GM23338 (cell line): ENCODE measurements around the gene HOXD1. TPM values are rescaled to one million over a fixed set of nuclear protein-coding genes. Genes with fewer than 3 reads are reported as not detected.
A peak's percentile ranks its signal among the peaks of the same experiment; 100 is the strongest.

Source experiments
- ATAC-seq: fragments of 200-7000 bp; cut with Tn5 transposase; 3 replicates; pipeline ENCODE4 v1.9.1; 2020
- DNase-seq: peaks from one replicate; pipeline ENCODE4 v3.0.0-alpha.2; 2015; ENCODE audit warnings: low spot score
- H2AFZ ChIP-seq: fragments of 200-600 bp; sonication (generic); 2 replicates; pipeline ENCODE4 v1.8.0; 2016; ENCODE audit warnings: antibody characterized with exemption, mild to moderate bottlenecking, moderate library complexity
- H3F3A ChIP-seq: fragments of 200-600 bp; sonication (generic); replicated peaks from 2 replicates; pipeline ENCODE4 v1.8.0; 2017; ENCODE audit warnings: antibody characterized with exemption, mixed run types, low read depth
- H3K27ac ChIP-seq: fragments of 200-600 bp; sonication (generic); 2 replicates; pipeline ENCODE4 v1.6.1; 2016; ENCODE audit warnings: low read depth
- H3K27me3 ChIP-seq: fragments of 200-600 bp; sonication (generic); 2 replicates; pipeline ENCODE4 v1.8.0; 2016; ENCODE audit warnings: mild to moderate bottlenecking, mixed run types, moderate library complexity; ENCODE audit not compliant: insufficient read depth
- H3K36me3 ChIP-seq: fragments of 200-600 bp; sonication (generic); 2 replicates; pipeline ENCODE4 v1.8.0; 2016; ENCODE audit warnings: mild to moderate bottlenecking; ENCODE audit not compliant: insufficient read depth
- H3K4me1 ChIP-seq: fragments of 200-600 bp; sonication (generic); 2 replicates; pipeline ENCODE4 v1.8.0; 2016; ENCODE audit warnings: mild to moderate bottlenecking, moderate library complexity; ENCODE audit not compliant: insufficient read depth
- H3K4me2 ChIP-seq: fragments of 200-600 bp; sonication (generic); 2 replicates; pipeline ENCODE4 v1.7.1; 2017; ENCODE audit warnings: mixed run types
- H3K4me3 ChIP-seq: fragments of 200-600 bp; sonication (generic); 2 replicates; pipeline ENCODE4 v1.6.1; 2016; ENCODE audit warnings: mixed run types
- H3K79me2 ChIP-seq: fragments of 200-600 bp; sonication (generic); replicated peaks from 2 replicates; pipeline ENCODE4 v1.8.0; 2017; ENCODE audit warnings: mild to moderate bottlenecking; ENCODE audit not compliant: insufficient read depth
- H3K9me2 ChIP-seq: fragments of 200-600 bp; sonication (generic); 2 replicates; pipeline ENCODE4 v1.8.0; 2017; ENCODE audit not compliant: insufficient read depth
- H4K20me1 ChIP-seq: fragments of 200-600 bp; sonication (generic); replicated peaks from 2 replicates; pipeline ENCODE4 v1.8.0; 2017; ENCODE audit warnings: mild to moderate bottlenecking; ENCODE audit not compliant: insufficient read depth
- H3K27ac Mint-ChIP-seq: 2 replicates; pipeline ENCODE4 v1.8.0; 2020; ENCODE audit warnings: inconsistent platforms, mild to moderate bottlenecking, moderate library complexity, mixed read lengths
- H3K27me3 Mint-ChIP-seq: 3 replicates; pipeline ENCODE4 v1.8.0; 2022; ENCODE audit warnings: low read depth, mild to moderate bottlenecking, moderate library complexity, mixed read lengths, inconsistent platforms; ENCODE audit not compliant: insufficient read depth, poor library complexity
- H3K36me3 Mint-ChIP-seq: 3 replicates; pipeline ENCODE4 v1.8.0; 2021; ENCODE audit warnings: low read depth, mild to moderate bottlenecking, inconsistent platforms, moderate library complexity, mixed read lengths
- H3K4me1 Mint-ChIP-seq: 3 replicates; pipeline ENCODE4 v1.8.0; 2020; ENCODE audit warnings: mild to moderate bottlenecking, inconsistent platforms, mixed read lengths
- H3K4me3 Mint-ChIP-seq: 3 replicates; pipeline ENCODE4 v1.8.0; 2021; ENCODE audit warnings: moderate library complexity, mild to moderate bottlenecking, inconsistent platforms, mixed read lengths
- H3K9me3 Mint-ChIP-seq: 3 replicates; pipeline ENCODE4 v1.8.0; 2020; ENCODE audit warnings: moderate library complexity, mild to moderate bottlenecking, inconsistent platforms, mixed read lengths
- EZH2 ChIP-seq: fragments of 200-600 bp; sonication (generic); IDR thresholded peaks from one replicate; pipeline ENCODE4 v1.8.0; 2017; ENCODE audit warnings: antibody characterized with exemption, mild to moderate bottlenecking, low read depth; ENCODE audit not compliant: unreplicated experiment
- EZH2phosphoT487 ChIP-seq: fragments of 200-600 bp; sonication (generic); IDR thresholded peaks from one replicate; pipeline ENCODE4 v1.8.1; 2018; ENCODE audit warnings: antibody characterized with exemption; ENCODE audit not compliant: unreplicated experiment
- STAT1 ChIP-seq: IDR thresholded peaks from one replicate; pipeline ENCODE4 v1.6.1; 2016; ENCODE audit warnings: antibody characterized with exemption; ENCODE audit not compliant: unreplicated experiment
- polyA plus RNA-seq: library from polyadenylated mRNA; unstranded; fragments of >200 nt; fragmentation: Nextera tagmentation; extraction: Ambion mirVana; gene quantifications from 2 replicates; pipeline ENCODE4 v1.2.1, GENCODE V29; 2016
- total RNA-seq: library from RNA; depleted of rRNA; stranded (reverse); fragments of >200 nt; shearing (Covaris generic); gene quantifications from 2 replicates; pipeline ENCODE4 v1.2.3, GENCODE V29; 2014
- TF ChIP-seq, protein P1 (sequence below): IDR thresholded peaks from one replicate; pipeline ENCODE4 v1.6.1; 2018; ENCODE audit warnings: antibody characterized with exemption; ENCODE audit not compliant: unreplicated experiment
- TF ChIP-seq, protein P2 (sequence below), 2 experiments: fragments of 200-600 bp in 1 of 2; sonication (generic) in 1 of 2; conservative IDR thresholded peaks; 2 replicates each; pipeline versions ENCODE4 v1.5.1 to v1.6.1; 2016 to 2017; ENCODE audit warnings: antibody characterized with exemption in 2 of 2, low read depth in 2 of 2, mild to moderate bottlenecking in 2 of 2, moderate library complexity in 1 of 2

Gene HOXD1
- total and polyA plus RNA-seq, 2 experiments from 2014 or later = not detected

DNA sequence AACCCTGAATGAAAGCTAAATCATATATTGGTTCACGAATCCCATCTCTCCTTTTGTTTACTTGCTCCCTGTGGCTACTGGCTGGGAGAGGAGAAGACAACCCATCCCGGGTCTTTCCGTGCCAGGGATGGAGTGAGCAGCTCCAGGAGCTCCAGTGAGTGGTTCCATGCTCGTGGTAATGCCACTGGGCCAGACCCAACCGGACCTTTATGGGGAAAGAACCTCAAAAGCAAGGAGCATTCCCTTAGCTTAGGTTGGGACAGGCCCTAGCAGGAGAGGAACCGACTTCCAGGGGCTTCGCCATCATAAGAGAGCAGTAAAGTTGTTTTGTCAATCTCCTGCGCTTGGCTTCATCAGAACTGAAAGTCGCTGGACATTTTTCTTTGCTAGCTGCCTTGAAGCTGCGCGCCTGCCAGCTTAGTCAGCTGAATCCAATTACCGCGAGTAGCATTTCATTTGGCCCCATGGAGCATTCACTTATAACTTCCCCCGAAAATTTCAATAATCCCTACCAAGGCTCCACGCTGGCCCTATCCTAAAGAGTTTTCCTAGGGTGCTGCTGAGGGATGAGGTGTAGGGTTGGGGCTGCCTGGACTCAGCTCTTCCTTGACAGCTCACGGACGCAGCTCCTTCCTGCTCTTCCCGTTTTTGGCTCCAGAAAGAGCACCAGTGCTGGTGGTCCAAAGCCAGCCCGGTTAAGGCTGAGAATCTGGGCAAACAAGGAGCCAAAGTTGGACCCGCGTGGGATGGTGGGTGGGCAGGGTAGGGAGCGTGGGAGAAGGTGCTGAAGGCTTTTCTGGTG is 26.4 kb upstream of the HOXD1 start (continued):
- TF ChIP-seq, protein P1, sequence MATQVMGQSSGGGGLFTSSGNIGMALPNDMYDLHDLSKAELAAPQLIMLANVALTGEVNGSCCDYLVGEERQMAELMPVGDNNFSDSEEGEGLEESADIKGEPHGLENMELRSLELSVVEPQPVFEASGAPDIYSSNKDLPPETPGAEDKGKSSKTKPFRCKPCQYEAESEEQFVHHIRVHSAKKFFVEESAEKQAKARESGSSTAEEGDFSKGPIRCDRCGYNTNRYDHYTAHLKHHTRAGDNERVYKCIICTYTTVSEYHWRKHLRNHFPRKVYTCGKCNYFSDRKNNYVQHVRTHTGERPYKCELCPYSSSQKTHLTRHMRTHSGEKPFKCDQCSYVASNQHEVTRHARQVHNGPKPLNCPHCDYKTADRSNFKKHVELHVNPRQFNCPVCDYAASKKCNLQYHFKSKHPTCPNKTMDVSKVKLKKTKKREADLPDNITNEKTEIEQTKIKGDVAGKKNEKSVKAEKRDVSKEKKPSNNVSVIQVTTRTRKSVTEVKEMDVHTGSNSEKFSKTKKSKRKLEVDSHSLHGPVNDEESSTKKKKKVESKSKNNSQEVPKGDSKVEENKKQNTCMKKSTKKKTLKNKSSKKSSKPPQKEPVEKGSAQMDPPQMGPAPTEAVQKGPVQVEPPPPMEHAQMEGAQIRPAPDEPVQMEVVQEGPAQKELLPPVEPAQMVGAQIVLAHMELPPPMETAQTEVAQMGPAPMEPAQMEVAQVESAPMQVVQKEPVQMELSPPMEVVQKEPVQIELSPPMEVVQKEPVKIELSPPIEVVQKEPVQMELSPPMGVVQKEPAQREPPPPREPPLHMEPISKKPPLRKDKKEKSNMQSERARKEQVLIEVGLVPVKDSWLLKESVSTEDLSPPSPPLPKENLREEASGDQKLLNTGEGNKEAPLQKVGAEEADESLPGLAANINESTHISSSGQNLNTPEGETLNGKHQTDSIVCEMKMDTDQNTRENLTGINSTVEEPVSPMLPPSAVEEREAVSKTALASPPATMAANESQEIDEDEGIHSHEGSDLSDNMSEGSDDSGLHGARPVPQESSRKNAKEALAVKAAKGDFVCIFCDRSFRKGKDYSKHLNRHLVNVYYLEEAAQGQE = no peak
- TF ChIP-seq EZH2 = peak; percentile 89

DNA sequence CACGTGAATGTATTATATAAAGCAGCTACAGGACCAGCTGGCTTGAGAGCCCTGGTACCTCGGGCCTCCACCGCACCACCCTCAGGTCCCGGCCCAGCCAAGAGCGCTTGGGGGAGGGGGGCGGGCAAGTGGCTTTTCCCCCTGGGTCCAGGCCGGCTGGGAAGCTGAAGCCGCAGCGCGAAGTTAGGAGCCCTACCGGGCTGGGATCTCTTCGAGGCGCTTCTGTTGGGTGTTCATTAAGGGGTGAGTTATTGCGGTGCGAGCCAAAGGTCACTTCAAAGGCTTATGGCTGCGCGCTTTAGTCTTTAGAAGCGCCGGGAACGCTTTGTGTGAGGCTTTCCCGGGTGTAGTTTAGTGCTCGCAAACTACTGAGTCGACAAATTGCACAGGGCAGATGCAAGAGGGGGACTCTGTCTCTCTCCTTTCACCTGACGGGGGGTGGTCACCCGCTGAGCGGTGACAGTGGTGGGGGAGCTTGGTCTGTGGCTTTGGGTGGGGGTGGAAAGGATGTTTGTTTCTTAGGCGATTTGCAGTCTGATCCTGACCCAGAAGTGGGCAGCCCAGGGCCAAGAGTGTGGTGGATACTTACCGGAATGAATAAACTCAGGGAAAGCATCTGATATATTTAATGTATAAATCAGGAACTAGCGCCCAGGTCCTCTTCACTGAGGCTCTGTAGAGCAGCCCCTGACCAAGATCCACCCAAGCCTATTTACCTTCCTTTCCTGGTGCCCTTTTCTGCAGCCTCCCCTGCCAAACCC is 25.4 kb upstream of the HOXD1 start:
- Histone ChIP-seq H3K27ac (no peak overlapping the region), H2AFZ (no peak overlapping the region), H3K4me1 (peaks cover 45% of the 10 kb centered on the region), H3K27me3 (peaks cover 100% of the 10 kb centered on the region), H4K20me1 (peaks cover 57% of the 10 kb centered on the region), H3K79me2 (no peaks in the 10 kb centered on the region), H3K9me2 (no peaks in the 10 kb centered on the region), H3K36me3 (no peaks in the 10 kb centered on the region), H3K4me3 (0 out of 2 replicates have a peak overlapping the region, but pooled peaks have one; percentile 17), H3K4me2 (peak overlapping the region; percentile 73; the same call in 1 of the 2 replicates), H3F3A (peaks cover 22% of the 10 kb centered on the region)
- Mint-ChIP-seq H3K4me1 (peaks cover 40% of the 10 kb centered on the region), H3K4me3 (no peak overlapping the region), H3K36me3 (no peaks in the 10 kb centered on the region), H3K27me3 (peaks cover 100% of the 10 kb centered on the region), H3K27ac (no peak overlapping the region), H3K9me3 (peaks cover 7% of the 10 kb centered on the region; the same call in 1 of the 3 replicates)
- DNase-seq (peak; percentile 46), ATAC-seq (no peak)
- TF ChIP-seq STAT1 = no peak
- TF ChIP-seq EZH2 = peak; percentile 99
- TF ChIP-seq, protein P2, sequence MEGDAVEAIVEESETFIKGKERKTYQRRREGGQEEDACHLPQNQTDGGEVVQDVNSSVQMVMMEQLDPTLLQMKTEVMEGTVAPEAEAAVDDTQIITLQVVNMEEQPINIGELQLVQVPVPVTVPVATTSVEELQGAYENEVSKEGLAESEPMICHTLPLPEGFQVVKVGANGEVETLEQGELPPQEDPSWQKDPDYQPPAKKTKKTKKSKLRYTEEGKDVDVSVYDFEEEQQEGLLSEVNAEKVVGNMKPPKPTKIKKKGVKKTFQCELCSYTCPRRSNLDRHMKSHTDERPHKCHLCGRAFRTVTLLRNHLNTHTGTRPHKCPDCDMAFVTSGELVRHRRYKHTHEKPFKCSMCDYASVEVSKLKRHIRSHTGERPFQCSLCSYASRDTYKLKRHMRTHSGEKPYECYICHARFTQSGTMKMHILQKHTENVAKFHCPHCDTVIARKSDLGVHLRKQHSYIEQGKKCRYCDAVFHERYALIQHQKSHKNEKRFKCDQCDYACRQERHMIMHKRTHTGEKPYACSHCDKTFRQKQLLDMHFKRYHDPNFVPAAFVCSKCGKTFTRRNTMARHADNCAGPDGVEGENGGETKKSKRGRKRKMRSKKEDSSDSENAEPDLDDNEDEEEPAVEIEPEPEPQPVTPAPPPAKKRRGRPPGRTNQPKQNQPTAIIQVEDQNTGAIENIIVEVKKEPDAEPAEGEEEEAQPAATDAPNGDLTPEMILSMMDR (conservative IDR thresholded peaks at IDR 0.05; ENCODE audit: low read depth in 2 of 2) = no peak
- peak; percentile 79 for TF ChIP-seq EZH2phosphoT487
